Upper lobe of left lung (tissue), 4 donors: ENCODE data around the gene TRAPPC3.
A peak's percentile ranks its signal among the peaks of the same experiment; 100 is the strongest.

Source experiments
- CTCF ChIP-seq, 6 experiments: fragments of 450-650 bp in 4 of 6; fragments of 200-600 bp in 2 of 6; sonication (generic) in 2 of 6; IDR thresholded peaks; one replicate each; pipeline ENCODE4 v1.5.1; 2016 to 2019; ENCODE audit warnings: antibody characterized with exemption in 6 of 6
- POLR2AphosphoS5 ChIP-seq, 2 donors: sonication (generic); formaldehyde crosslinking; IDR thresholded peaks; one replicate each; pipeline ENCODE4 v1.5.1; 2017; ENCODE audit warnings: antibody characterized with exemption in 2 of 2

GRCh38 chr1:36099681-36100341 is 49.5 kb downstream of the TRAPPC3 start:
- TF ChIP-seq CTCF (IDR thresholded peaks at IDR 0.05) (peak; percentile 80 to 91 (median 84)), POLR2AphosphoS5 (IDR thresholded peaks at IDR 0.05) (no peak)
